GM19397 (cell line): ENCODE results near the gene TBC1D12.
"Not testable (repeated sequence)": the region's sequence is repeated elsewhere in the genome, so short reads cannot be mapped to it uniquely, and the experiment has no call there.

Source experiments
- ATAC-seq: cut with Tn5 transposase; IDR thresholded peaks from one replicate; pipeline ENCODE4 v1.9.1; 2021; ENCODE audit warnings: mild to moderate bottlenecking, moderate library complexity; ENCODE audit not compliant: unreplicated experiment

Gene TBC1D12

DNA sequence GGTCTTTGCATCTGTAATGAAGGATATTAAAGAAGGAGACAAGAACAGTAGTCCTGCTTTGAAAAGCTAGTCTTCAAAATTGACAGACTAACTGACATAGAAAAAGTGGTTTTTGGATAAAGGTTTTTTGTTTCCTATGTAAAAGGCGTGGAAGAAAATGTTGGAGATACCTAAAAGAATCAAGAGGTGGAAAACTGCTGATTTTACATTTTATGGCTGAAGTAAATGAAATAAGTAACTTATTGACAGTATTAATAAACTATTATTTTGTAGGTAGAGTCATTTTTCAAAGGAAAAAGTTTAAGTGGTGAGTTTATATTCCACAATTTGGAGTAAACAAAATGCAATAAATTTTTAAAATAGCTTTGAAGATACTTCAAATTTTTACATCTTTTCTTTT, 130.7 kb downstream of the TBC1D12 start:
- ATAC-seq: no peak

DNA sequence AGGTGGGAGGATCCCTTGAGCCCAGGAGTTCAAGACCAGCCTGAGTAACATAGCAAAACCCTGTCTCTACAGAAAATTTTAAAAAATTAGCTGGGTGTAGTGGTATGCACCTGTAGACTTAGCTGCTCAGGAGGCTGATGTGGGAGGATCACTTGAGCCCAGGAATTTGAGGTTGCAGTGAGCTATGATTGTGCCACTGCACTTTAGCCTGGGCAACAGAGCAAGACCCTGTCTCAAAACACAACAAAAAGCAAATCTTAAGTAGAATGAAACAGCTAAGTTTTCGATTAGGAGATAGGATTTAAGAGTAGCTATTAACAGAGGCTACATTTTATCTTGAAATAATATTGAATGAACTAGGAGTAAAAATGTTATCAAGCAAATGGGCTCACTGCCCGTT, 139.9 kb downstream of the TBC1D12 start:
- ATAC-seq: not testable (repeated sequence)

DNA sequence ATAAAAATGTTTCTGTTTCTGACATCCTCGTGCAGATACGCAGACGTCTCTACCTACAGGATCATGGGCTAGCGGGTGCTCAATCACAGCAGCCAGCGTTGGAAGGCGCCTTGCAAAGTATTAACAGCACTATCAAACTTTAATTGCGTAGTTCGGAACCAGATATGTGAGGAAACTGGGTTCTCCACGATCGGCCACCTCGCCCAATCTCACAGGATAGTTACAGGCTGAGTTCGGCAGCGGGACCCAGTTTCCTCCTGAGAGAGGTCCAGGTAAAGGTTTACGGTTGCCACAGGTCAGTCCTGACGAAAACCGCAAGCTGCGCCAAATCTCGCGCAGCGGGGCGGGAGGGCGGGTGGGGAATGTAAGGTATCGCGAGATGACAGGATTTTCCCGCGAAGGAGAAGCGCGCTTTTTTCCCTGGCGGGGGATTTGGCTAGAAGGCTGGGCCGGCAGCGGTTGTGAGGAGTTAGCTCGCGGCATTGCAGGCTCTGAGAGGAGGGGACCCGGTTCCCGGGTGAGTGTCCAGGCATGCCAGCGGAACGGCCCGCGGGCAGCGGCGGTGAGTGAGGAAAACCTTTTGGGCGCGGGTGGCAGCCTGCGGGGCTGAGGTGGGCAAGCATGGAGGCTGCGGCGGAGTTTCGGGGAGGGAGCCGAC, 143.2 kb downstream of the TBC1D12 start, which contains the start of gene HELLS:
Gene HELLS, plus strand, starts transcription at position 398 of the 658 bp plus-strand sequence. Its CDS starts 134 bp downstream, at position 532.
- ATAC-seq: peak; percentile 84

DNA sequence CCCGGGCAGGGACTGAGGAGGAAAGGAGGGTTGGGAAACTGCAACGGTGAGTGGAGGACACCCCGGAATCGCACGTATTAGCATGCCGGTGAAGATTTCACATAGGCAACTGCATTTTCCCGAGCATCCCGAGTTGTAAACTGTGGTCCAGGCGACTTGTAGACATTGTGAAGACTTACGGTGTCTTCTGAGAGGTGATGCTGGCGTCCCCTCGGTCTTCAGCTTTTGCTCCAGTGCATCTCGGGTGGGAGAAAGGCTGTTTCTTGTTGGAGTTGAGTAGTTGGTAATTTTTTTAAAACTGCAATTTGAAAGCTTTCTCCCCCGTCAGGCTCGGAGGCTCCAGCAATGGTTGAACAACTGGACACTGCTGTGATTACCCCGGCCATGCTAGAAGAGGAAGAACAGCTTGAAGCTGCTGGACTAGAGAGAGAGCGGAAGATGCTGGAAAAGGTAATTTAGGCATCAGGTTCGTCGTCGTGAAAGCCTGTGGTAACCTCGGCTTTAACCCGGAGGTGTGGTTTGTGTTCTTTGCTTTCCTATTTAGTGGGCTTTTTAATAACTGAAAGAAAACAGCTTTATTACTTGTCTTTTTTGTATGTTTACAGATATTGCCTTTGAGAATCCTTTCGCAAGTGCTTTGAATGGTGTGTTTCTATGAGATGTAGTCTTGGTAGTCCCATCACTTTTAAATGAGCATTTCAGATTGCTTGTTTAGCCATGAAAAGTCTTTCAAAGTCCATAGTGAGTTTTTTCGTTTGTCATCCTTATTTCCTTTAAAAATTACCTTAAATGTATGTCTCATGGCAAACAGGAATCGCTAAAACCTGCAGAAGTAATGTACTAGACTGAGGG, 143.9 kb downstream of the TBC1D12 start:
- ATAC-seq: peak; percentile 19

DNA sequence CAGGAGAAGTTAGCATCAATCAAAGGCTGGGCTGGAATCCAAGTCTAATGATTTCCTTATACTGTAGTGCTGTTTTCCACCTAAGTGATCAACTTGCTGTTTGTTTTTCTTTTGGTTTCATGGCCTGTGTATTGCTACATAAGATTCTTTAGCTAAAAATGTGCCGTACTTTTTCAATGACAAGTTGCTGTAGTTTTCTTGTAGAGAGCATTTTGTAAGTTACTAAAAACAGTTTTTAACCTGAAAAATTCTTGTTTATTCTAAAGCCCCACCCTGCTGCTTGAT, 144.5 kb downstream of the TBC1D12 start:
- ATAC-seq: no peak

DNA sequence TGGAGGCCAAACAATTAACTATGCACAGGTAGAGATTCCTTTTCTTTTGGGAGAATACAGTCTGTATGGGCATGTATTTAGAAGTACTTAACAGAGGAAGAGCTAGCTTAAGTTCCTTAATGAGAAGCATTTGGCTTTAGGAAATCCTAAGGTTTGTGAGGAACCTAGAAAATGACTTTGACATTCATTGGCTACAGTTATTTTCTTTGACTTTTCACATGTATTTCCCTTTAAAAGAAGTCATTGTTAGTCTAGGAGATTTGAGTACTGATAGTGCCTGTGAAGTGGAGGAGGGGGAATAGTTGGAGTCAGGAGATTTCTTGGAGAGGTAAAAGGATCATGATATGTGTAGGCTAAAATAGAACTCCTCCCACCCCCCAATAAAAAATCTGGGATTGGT, 146.9 kb downstream of the TBC1D12 start:
- ATAC-seq: no peak

DNA sequence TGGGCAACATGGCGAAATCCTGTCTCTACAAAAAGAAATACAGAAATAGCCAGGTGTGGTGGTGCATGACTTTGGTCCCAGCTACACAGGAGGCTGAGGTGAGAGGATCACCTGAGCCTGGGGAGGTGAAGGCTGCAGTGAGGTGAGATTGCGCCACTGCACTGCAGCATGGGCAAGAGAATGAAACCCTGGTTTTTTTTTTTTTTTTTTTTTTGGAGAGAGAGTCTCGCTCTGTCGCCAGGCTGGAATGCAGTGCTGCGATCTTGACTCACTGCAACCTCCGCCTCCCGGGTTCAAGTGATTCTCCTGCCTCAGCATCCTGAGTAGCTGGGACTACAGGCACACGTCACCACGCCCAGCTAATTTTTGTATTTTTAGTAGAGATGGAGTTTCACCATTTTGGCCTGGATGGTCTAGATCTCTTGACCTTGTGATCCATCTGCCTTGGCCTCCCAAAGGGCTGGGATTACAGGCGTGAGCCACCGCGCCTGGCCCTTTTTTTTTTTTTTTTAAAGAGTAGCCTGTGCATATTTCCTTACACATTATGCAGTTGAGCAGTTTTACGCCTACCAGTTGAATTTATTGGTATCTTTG, 165.5 kb downstream of the TBC1D12 start:
- not testable (repeated sequence) for ATAC-seq

DNA sequence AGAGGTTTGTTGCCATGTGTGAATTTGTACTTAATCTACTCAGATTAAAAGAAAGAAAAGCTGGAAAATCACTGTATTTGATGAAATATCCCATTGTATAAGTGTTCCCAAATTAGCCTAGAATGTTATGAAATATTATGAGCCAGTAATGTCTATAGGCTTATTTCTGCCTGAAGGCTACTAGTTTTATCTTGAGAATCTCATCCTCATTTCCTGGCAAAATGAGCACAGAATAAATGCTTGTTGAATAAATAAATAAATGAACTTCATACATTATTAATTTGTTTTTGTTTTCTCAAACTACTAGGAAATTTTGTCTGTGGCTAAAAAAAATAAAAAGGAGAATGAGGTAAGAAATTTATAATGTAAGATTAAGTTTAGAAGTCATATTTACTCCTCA, 168.7 kb downstream of the TBC1D12 start:
- no peak for ATAC-seq

DNA sequence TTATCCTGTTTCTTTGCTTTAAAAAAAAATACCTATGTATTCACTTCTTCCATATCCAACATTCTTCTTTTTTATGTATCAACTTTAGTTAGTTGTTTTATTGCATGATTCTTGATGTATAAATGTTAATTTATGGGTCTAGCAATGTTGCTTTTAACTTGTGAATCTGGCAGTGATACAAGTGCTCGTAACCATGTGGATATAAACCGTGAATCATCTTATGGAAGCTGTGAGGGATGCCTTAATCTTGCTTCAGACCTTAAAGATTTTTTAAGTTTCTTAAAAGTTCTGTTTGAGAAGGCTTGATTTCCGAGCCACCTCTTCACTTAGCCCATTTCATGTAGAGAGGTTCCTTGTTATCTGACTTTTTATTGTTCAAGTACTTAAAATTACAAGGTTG, 169.2 kb downstream of the TBC1D12 start:
- ATAC-seq: no peak

DNA sequence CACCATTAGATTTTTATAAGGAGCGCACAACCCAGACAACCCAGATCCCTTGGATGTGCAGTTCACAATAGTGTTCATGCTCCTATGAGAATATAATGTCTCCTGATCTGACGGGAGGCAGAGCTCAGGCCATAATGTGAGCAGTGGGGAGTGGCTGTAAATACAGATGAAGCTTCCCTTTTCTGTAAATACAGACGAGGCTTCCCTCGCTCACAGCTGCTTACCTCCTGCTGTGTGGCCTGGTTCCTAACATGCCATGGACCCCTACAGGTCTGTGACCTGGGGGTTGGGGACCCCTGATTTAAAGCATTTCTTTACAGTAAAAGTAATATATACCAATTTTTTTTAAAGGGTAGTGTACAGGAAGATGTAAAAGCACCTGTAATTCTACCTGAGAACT, 176.4 kb downstream of the TBC1D12 start:
- ATAC-seq: no peak

DNA sequence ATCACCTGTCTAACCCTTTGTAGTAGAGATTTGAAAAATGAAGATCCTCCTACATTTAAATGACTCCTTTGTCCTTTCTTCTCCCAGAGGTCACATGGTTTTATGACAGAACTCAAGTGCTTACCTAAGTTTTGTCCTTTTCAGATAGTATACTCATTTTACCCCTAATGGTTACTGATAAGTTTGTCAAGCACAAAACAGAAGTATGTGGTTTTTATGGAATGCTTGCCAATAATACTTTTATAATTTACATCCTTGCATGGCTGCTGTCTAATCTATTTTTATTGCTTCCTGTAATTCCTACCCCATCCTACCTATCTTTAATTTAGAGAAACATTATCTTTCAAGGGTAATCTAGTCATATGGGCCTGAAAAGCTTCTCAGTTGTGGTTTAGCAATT, 180.8 kb downstream of the TBC1D12 start:
- ATAC-seq: no peak
